Adrenal gland (tissue), 12 donors: Measurements from ENCODE around the gene KIF4A. TPM values are rescaled to one million over a fixed set of nuclear protein-coding genes. Genes with fewer than 3 reads are reported as not detected.

ENCODE experiments used
- DNase-seq, 7 donors: peaks; one replicate each; pipeline ENCODE4 v3.0.0-alpha.2; 2019 to 2020
- H3K27ac ChIP-seq, 5 donors: fragments of 200-600 bp; sonication (generic) in 4 of 5; 1 replicate in 3 of 5; 2 replicates in 2 of 5; pipeline versions ENCODE4 v1.5.1 to v1.8.0; 2016 to 2020; ENCODE audit warnings: mild to moderate bottlenecking in 1 of 5
- H3K27me3 ChIP-seq: fragments of 200-600 bp; 2 replicates; pipeline ENCODE4 v1.8.0; 2021
- H3K36me3 ChIP-seq, 2 donors: fragments of 200-600 bp; replicated peaks in 1 of 2; 1 replicate in 1 of 2; 2 replicates in 1 of 2; pipeline versions ENCODE4 v1.5.1 to v1.8.0; 2018 to 2022
- H3K4me1 ChIP-seq, 2 donors: fragments of 200-600 bp; replicated peaks in 1 of 2; 1 replicate in 1 of 2; 2 replicates in 1 of 2; pipeline versions ENCODE4 v1.5.1 to v1.8.0; 2018 to 2021
- H3K4me3 ChIP-seq, 4 donors: fragments of 200-600 bp; sonication (generic) in 3 of 4; one replicate each; pipeline ENCODE4 v1.5.1; 2016 to 2018
- H3K9me3 ChIP-seq, 3 donors: fragments of 200-600 bp; sonication (generic) in 1 of 3; replicated peaks in 1 of 3; 1 replicate in 2 of 3; 2 replicates in 1 of 3; pipeline versions ENCODE4 v1.5.1 to v1.8.0; 2016 to 2021
- POLR2A ChIP-seq, 2 donors: fragments of 450-650 bp; IDR thresholded peaks; one replicate each; pipeline ENCODE4 v1.6.1; 2017; ENCODE audit warnings: antibody characterized with exemption in 2 of 2, mild to moderate bottlenecking in 2 of 2, moderate library complexity in 1 of 2
- WGBS, 4 donors: extraction: QIAGEN DNeasy Blood & Tissue Kit in 2 of 4; methylation state at CpG; one replicate each; pipeline versions ENCODE4 v1.1.5 to v1.1.7; 2013 to 2017; 5-methylcytosine and 5-hydroxymethylcytosine counted together
- intact Hi-C, 2 donors: fragments of 100-400 bp; cut with DNase I; formaldehyde crosslinking; loops; one replicate each; pipeline versions ENCODE4 v1.14.1 to v1.15.0; 2022 to 2023
- polyA plus RNA-seq, 3 donors: library from polyadenylated mRNA; stranded (reverse); fragments of 200-250 nt in 2 of 3; fragments of 350-450 nt in 1 of 3; fragmentation: Illumina TruSeq in 1 of 3; extraction: RNeasy Lipid Tissue Mini Kit (QIAGEN cat#74804) in 1 of 3; gene quantifications; one replicate each; pipeline ENCODE4 v1.2.3, GENCODE V29; 2013 to 2014
- total RNA-seq, 9 donors: library from RNA; depleted of rRNA in 4 of 9; stranded (reverse); fragments of >200 nt in 4 of 9; fragments of 120-200 nt in 1 of 9; fragmentation: NEBNext Ultra II Directional in 1 of 9; extraction: Animal tissue kit (Norgen Biotek cat#: 25700) in 1 of 9; gene quantifications; one replicate each; pipeline versions ENCODE4 v1.1.0 to v1.2.4, GENCODE V29; 2013 to 2023
- TF ChIP-seq, protein P1 (sequence below), 6 experiments: fragments of 450-650 bp in 4 of 6; fragments of 200-600 bp in 2 of 6; sonication (generic) in 1 of 6; IDR thresholded peaks; 1 replicate in 5 of 6; 2 replicates in 1 of 6; pipeline versions ENCODE4 v1.5.1 to v1.8.0; 2016 to 2021; ENCODE audit warnings: antibody characterized with exemption in 6 of 6, mild to moderate bottlenecking in 2 of 6, moderate library complexity in 1 of 6
- donor health status: healthy with polysubstance abuse.
- donor health status: Bipolar disorder and iron deficiency.
- donor health status: DM: yes; HTN: yes; CAD: no.
- donor health status: DM: no; HTN: no; CAD: no.
- donor health status: DM: no; HTN: no; CAD: no.
- donor health status: DM: yes; HTN: yes; CAD: no.

KIF4A gene
- total and polyA plus RNA-seq, 12 donors, result 0.08 to 6.6 (median 0.44) TPM

DNA sequence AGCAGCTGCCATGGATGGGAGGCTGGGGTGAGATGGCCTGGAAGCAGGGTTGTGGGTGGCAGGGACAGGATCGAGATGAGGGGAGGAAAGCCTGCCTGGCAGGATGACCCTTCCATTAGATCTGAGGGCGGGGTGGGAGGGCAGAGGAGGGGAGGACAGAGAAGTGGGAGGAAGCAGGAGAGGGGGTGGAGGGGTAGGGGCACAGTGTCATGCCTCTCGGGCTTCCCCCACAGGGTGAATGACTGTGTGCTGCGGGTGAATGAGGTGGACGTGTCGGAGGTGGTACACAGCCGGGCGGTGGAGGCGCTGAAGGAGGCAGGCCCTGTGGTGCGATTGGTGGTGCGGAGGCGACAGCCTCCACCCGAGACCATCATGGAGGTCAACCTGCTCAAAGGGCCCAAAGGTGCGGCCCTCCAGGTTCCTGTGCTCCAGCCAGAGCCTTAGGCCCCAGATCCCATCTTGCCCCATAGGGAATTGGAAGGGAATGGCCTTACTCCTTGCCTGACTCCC, 159.6 kb downstream of the KIF4A start:
- no peaks in the 10 kb centered on the region for H3K4me1 ChIP-seq
- DNase-seq, result no peak
- H3K27ac ChIP-seq, result no peak overlapping the region
- H3K36me3 ChIP-seq, result no peaks in the 10 kb centered on the region
- intact Hi-C loops, result no loop called here
- WGBS, 4 donors, result 82 to 97% (median 94%) methylated on average over 9 to 14 of the region's 14 CpGs
- H3K27me3 ChIP-seq, result peaks cover 22% of the 10 kb centered on the region
- TF ChIP-seq, protein P1, sequence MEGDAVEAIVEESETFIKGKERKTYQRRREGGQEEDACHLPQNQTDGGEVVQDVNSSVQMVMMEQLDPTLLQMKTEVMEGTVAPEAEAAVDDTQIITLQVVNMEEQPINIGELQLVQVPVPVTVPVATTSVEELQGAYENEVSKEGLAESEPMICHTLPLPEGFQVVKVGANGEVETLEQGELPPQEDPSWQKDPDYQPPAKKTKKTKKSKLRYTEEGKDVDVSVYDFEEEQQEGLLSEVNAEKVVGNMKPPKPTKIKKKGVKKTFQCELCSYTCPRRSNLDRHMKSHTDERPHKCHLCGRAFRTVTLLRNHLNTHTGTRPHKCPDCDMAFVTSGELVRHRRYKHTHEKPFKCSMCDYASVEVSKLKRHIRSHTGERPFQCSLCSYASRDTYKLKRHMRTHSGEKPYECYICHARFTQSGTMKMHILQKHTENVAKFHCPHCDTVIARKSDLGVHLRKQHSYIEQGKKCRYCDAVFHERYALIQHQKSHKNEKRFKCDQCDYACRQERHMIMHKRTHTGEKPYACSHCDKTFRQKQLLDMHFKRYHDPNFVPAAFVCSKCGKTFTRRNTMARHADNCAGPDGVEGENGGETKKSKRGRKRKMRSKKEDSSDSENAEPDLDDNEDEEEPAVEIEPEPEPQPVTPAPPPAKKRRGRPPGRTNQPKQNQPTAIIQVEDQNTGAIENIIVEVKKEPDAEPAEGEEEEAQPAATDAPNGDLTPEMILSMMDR (IDR thresholded peaks at IDR 0.05), result no peak
- TF ChIP-seq POLR2A (IDR thresholded peaks at IDR 0.05), result no peak
- H3K9me3 ChIP-seq, result no peaks in the 10 kb centered on the region
- no peak overlapping the region for H3K4me3 ChIP-seq

DNA sequence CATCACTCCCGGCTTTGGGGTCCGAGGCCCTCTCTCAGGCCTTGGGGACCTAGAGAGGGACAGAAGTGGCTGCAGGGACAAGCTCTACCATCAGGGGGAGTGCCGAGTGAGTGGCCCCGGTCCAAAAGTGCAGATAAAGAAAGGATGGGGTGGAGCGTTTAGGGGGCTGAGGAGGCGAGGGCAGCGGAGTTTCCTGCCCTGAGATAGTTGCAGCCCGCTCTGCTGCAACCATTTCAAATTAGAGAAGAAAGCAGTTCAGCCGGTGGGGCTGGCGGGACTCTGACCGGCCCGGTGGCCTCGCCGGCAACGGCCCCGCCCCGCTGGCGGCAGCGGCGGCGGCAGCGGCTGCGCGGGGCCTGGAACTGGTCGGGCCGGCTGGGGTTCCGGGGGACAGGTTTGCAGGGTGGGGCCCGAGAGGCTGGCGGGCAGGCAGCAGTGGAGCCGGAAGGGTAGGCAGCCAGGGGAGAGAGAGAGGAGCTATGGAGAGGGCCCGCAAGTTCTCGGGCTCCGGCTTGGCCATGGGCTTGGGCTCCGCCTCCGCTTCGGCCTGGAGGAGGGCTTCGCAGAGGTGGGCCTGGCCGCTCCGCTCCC, 162.3 kb downstream of the KIF4A start:
- Histone ChIP-seq H3K36me3 (no peaks in the 10 kb centered on the region), H3K9me3 (no peaks in the 10 kb centered on the region), H3K4me3 (peak overlapping the region in 3 of 4 donors; percentile 6 to 62 (median 51)), H3K4me1 (no peaks in the 10 kb centered on the region), H3K27me3 (peaks cover 8% of the 10 kb centered on the region), H3K27ac (peak overlapping the region in 1 of 5 donors; percentile 4)
- DNase-seq, result peak in 5 of 7 donors; percentile 44 to 72 (median 47)
- 1 to 39% (median 12%) methylated on average over 7 to 39 of the region's 39 CpGs for WGBS, 4 donors
- TF ChIP-seq, protein P1 (IDR thresholded peaks at IDR 0.05), result peak; percentile 32 to 62 (median 50)
- TF ChIP-seq POLR2A (IDR thresholded peaks at IDR 0.05), result no peak
- intact Hi-C loops, result loop anchor here in 1 of 2 donors (5.0 kb wide), 2 partner anchors 100 to 210 kb away; no protein-coding TSS in a partner anchor

DNA sequence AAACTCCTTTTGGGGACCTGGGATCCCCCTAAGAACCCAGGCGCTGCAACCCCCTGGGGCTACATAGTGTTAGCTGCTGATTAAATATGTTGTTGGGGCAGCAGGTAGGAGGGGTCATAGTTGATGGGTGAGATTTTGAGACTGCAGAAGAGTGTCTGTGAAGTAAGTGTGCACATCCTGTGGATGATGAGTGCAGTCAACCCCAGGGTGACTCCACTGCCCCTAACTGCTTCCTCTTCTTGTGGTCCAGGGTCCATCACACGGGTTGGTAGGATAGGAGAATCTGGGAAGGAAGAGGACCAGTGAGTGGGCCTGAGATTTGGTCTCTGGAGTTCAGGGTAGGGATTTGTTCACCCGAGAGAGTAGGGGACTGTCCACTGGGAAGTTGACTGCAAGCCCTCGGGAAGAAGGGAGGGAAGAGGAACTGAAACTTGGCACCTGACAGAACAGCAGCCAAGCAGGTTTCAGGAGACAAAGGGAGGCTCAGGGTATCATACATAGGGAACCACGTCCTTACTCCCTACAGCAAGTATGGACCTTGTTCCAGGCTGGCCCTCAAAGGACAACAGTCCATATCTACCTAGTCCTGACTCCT, 163.2 kb downstream of the KIF4A start:
- DNase-seq, result no peak
- no peaks in the 10 kb centered on the region for H3K9me3 ChIP-seq
- no peak overlapping the region for H3K4me3 ChIP-seq
- TF ChIP-seq POLR2A (IDR thresholded peaks at IDR 0.05), result no peak
- TF ChIP-seq, protein P1 (IDR thresholded peaks at IDR 0.05), result no peak
- WGBS, 4 donors, result 64 to 78% (median 72%) methylated on average over 3 to 5 of the region's 5 CpGs
- intact Hi-C loops, result loop anchor here in 1 of 2 donors (5.0 kb wide), 2 partner anchors 99 to 209 kb away; no protein-coding TSS in a partner anchor
- no peaks in the 10 kb centered on the region for H3K4me1 ChIP-seq
- peaks cover 8% of the 10 kb centered on the region for H3K27me3 ChIP-seq
- H3K36me3 ChIP-seq, result no peaks in the 10 kb centered on the region
- no peak overlapping the region for H3K27ac ChIP-seq
